Endothelial cell of hepatic sinusoid (primary cell): ENCODE measurements around the gene OLFML3.
"Not testable (repeated sequence)": the region's sequence is repeated elsewhere in the genome, so short reads cannot be mapped to it uniquely, and the experiment has no call there.

ENCODE experiments used
- in situ Hi-C: cut with HindIII; loops from 2 replicates; pipeline ENCODE4 v1.10.0; 2017; ENCODE audit warnings: low sequenced_read_pairs

OLFML3 gene

GRCh38 chr1:113990530-113990929 lies 11.3 kb downstream of the OLFML3 start:
- in situ Hi-C loops, result no loop called here

- in situ Hi-C loops, result no loop called here
Observed at GRCh38 chr1:113990961-113991360, 11.7 kb downstream of the OLFML3 start.

- in situ Hi-C loops, result no loop called here
Observed at GRCh38 chr1:113991467-113991997, 12.3 kb downstream of the OLFML3 start.

GRCh38 chr1:113993072-113993471 lies 13.8 kb downstream of the OLFML3 start:
- in situ Hi-C loops, result no loop called here

GRCh38 chr1:113993766-113994165 lies 14.5 kb downstream of the OLFML3 start:
- in situ Hi-C loops, result no loop called here

- in situ Hi-C loops, result no loop called here
Observed at GRCh38 chr1:113995382-113995781, 16.1 kb downstream of the OLFML3 start.

- in situ Hi-C loops, result no loop called here
Observed at GRCh38 chr1:113998361-113998760, 19.1 kb downstream of the OLFML3 start.

- in situ Hi-C loops, result no loop called here
Observed at GRCh38 chr1:113999233-113999632, 20.0 kb downstream of the OLFML3 start.

GRCh38 chr1:113999799-114000198 lies 20.5 kb downstream of the OLFML3 start:
- in situ Hi-C loops, result no loop called here

- in situ Hi-C loops, result no loop called here
Observed at GRCh38 chr1:114000406-114000805, 21.1 kb downstream of the OLFML3 start.

- in situ Hi-C loops, result no loop called here
Observed at GRCh38 chr1:114002492-114003239, 23.4 kb downstream of the OLFML3 start.

- in situ Hi-C loops, result no loop called here
Observed at GRCh38 chr1:114003431-114003830, 24.2 kb downstream of the OLFML3 start.

- in situ Hi-C loops, result not testable (repeated sequence)
Observed at GRCh38 chr1:114006825-114007224, 27.6 kb downstream of the OLFML3 start.

GRCh38 chr1:114008480-114008941 lies 29.2 kb downstream of the OLFML3 start:
- in situ Hi-C loops, result no loop called here

GRCh38 chr1:114008993-114009392 lies 29.7 kb downstream of the OLFML3 start:
- in situ Hi-C loops, result no loop called here

- in situ Hi-C loops, result no loop called here
Observed at GRCh38 chr1:114009393-114009792, 30.1 kb downstream of the OLFML3 start.

- in situ Hi-C loops, result no loop called here
Observed at GRCh38 chr1:114010433-114011184, 31.3 kb downstream of the OLFML3 start.

GRCh38 chr1:114011796-114012195 lies 32.5 kb downstream of the OLFML3 start:
- in situ Hi-C loops, result no loop called here

- in situ Hi-C loops, result no loop called here
Observed at GRCh38 chr1:114015075-114015474, 35.8 kb downstream of the OLFML3 start.

- in situ Hi-C loops, result not testable (repeated sequence)
Observed at GRCh38 chr1:114019724-114020123, 40.5 kb downstream of the OLFML3 start.

GRCh38 chr1:114021665-114022099 lies 42.4 kb downstream of the OLFML3 start:
- in situ Hi-C loops, result no loop called here

GRCh38 chr1:114022877-114023276 lies 43.6 kb downstream of the OLFML3 start:
- in situ Hi-C loops, result no loop called here
